ENCODE measurements around the gene USP14.

Gene USP14

GRCh38 chr18:261398-262073, 103.2 kb downstream of the USP14 start:
- Histone ChIP-seq H3F3A (ENCODE audit: insufficient read depth, low read length) (no peaks in the 10 kb centered on the region), H3K36me3 (replicated peaks; ENCODE audit: insufficient read depth, low read length) (peaks cover 14% of the 10 kb centered on the region; the same call in 1 of the 2 replicates), H3K9me2 (replicated peaks; ENCODE audit: insufficient read depth, low read length) (no peaks in the 10 kb centered on the region), H3K79me2 (ENCODE audit: low read length) (peaks cover 11% of the 10 kb centered on the region), H3K4me2 (ENCODE audit: low read depth, low read length) (no peak overlapping the region), H3K4me3 (ENCODE audit: low read length) (no peak overlapping the region), H3K9ac (ENCODE audit: low read length) (no peak overlapping the region), H3K9me3 (replicated peaks; ENCODE audit: insufficient read depth, low read length) (no peaks in the 10 kb centered on the region), H3K4me1 (ENCODE audit: low read length) (peaks cover 4% of the 10 kb centered on the region; the same call in 1 of the 2 replicates), H2AFZ (ENCODE audit: low read length) (no peak overlapping the region), H3K27ac (ENCODE audit: low read length) (no peak overlapping the region), H4K20me1 (ENCODE audit: insufficient read depth, low read length) (no peaks in the 10 kb centered on the region), H3K27me3 (replicated peaks; ENCODE audit: insufficient read depth, low read length) (no peaks in the 10 kb centered on the region)
- no peak for TF ChIP-seq CTCF (IDR thresholded peaks at IDR 0.05; ENCODE audit: low read length)
- no peak for TF ChIP-seq EZH2phosphoT487 (IDR thresholded peaks at IDR 0.05; ENCODE audit: low read length)
- TF ChIP-seq EZH2 (optimal IDR thresholded peaks at IDR 0.05; ENCODE audit: low read depth, low read length) = no peak
- DNase-seq = no peak
